H9 (cell line): ENCODE results near the gene MAST2. TPM values are rescaled to one million over a fixed set of nuclear protein-coding genes. Genes with fewer than 3 reads are reported as not detected.

Source experiments
- DNase-seq: peaks from one replicate; pipeline ENCODE4 v3.0.0-alpha.2; 2017
- H2AFZ ChIP-seq: one replicate; pipeline ENCODE4 v1.6.1; 2013; ENCODE audit warnings: mild to moderate bottlenecking, low read length, control low read depth, moderate library complexity
- H2AK5ac ChIP-seq: 2 replicates; pipeline ENCODE4 v1.6.1; 2013; ENCODE audit warnings: low read length, control low read depth, mixed read lengths; ENCODE audit not compliant: insufficient read length
- H2BK120ac ChIP-seq: one replicate; pipeline ENCODE4 v1.6.1; 2013; ENCODE audit warnings: low read depth, mild to moderate bottlenecking, low read length, control low read depth, inconsistent platforms; ENCODE audit not compliant: poor library complexity, severe bottlenecking
- H2BK12ac ChIP-seq: 2 replicates; pipeline ENCODE4 v1.6.1; 2013; ENCODE audit warnings: low read length, control low read depth, mixed read lengths, low read depth; ENCODE audit not compliant: insufficient read length
- H2BK15ac ChIP-seq: 2 replicates; pipeline ENCODE4 v1.6.1; 2013; ENCODE audit warnings: low read depth, low read length, control low read depth
- H2BK20ac ChIP-seq: one replicate; pipeline ENCODE4 v1.6.1; 2013; ENCODE audit warnings: low read depth, mild to moderate bottlenecking, low read length, control low read depth, inconsistent platforms; ENCODE audit not compliant: poor library complexity, severe bottlenecking
- H2BK5ac ChIP-seq: 2 replicates; pipeline ENCODE4 v1.6.1; 2013; ENCODE audit warnings: low read length, control low read depth, mixed read lengths; ENCODE audit not compliant: insufficient read length
- H3K14ac ChIP-seq: 2 replicates; pipeline ENCODE4 v1.6.1; 2013; ENCODE audit warnings: low read length, control low read depth; ENCODE audit not compliant: insufficient read depth
- H3K18ac ChIP-seq: 2 replicates; pipeline ENCODE4 v1.6.1; 2013; ENCODE audit warnings: low read depth, mild to moderate bottlenecking, mixed read lengths, low read length, control low read depth; ENCODE audit not compliant: insufficient read length
- H3K23ac ChIP-seq: 2 replicates; pipeline ENCODE4 v1.6.1; 2013; ENCODE audit warnings: low read length, control low read depth, mixed read lengths, low read depth; ENCODE audit not compliant: insufficient read length
- H3K23me2 ChIP-seq: 2 replicates; pipeline ENCODE4 v1.6.1; 2013; ENCODE audit warnings: low read depth, mild to moderate bottlenecking, mixed read lengths, low read length, control low read depth; ENCODE audit not compliant: insufficient read length, poor library complexity, severe bottlenecking
- H3K27ac ChIP-seq: 2 replicates; pipeline ENCODE4 v1.5.1; 2013; ENCODE audit warnings: low read length, control low read depth, mixed read lengths, low read depth; ENCODE audit not compliant: insufficient read length
- H3K27me3 ChIP-seq: 2 replicates; pipeline ENCODE4 v1.6.1; 2013; ENCODE audit warnings: low read length, control low read depth, inconsistent platforms; ENCODE audit not compliant: insufficient read depth
- H3K4ac ChIP-seq: 2 replicates; pipeline ENCODE4 v1.6.1; 2013; ENCODE audit warnings: low read depth, mild to moderate bottlenecking, control low read depth, inconsistent platforms, low read length, moderate library complexity
- H3K4me1 ChIP-seq: 2 replicates; pipeline ENCODE4 v1.6.1; 2013; ENCODE audit warnings: low read length, control low read depth, inconsistent platforms; ENCODE audit not compliant: insufficient read depth
- H3K4me2 ChIP-seq: 2 replicates; pipeline ENCODE4 v1.6.1; 2013; ENCODE audit warnings: low read length, control low read depth, mixed read lengths; ENCODE audit not compliant: insufficient read length, insufficient read depth
- H3K56ac ChIP-seq: 2 replicates; pipeline ENCODE4 v1.6.1; 2013; ENCODE audit warnings: low read depth, mild to moderate bottlenecking, mixed read lengths, low read length, control low read depth; ENCODE audit not compliant: insufficient read length
- H3K79me1 ChIP-seq: 2 replicates; pipeline ENCODE4 v1.6.1; 2013; ENCODE audit warnings: low read depth, mild to moderate bottlenecking, moderate library complexity, low read length, control low read depth, inconsistent platforms; ENCODE audit not compliant: insufficient read depth, poor library complexity, severe bottlenecking
- H3K79me2 ChIP-seq: 2 replicates; pipeline ENCODE4 v1.6.1; 2013; ENCODE audit warnings: low read length, control low read depth, inconsistent platforms; ENCODE audit not compliant: insufficient read depth
- H3K9ac ChIP-seq: 2 replicates; pipeline ENCODE4 v1.6.1; 2013; ENCODE audit warnings: low read length, control low read depth, mixed read lengths; ENCODE audit not compliant: insufficient read length; ENCODE audit errors: extremely low read depth
- H3K9me3 ChIP-seq: one replicate; pipeline ENCODE4 v1.6.1; 2013; ENCODE audit warnings: low read depth, low read length, inconsistent platforms; ENCODE audit not compliant: control insufficient read depth
- H3T11ph ChIP-seq: one replicate; pipeline ENCODE4 v1.6.1; 2013; ENCODE audit warnings: mild to moderate bottlenecking, low read length, control low read depth, inconsistent platforms
- H4K20me1 ChIP-seq: one replicate; pipeline ENCODE4 v1.6.1; 2013; ENCODE audit not compliant: control insufficient read depth, insufficient read length, insufficient read depth
- H4K5ac ChIP-seq: 2 replicates; pipeline ENCODE4 v1.6.1; 2013; ENCODE audit warnings: low read depth, mild to moderate bottlenecking, mixed read lengths, low read length, control low read depth; ENCODE audit not compliant: insufficient read length
- H4K8ac ChIP-seq: replicated peaks from 2 replicates; pipeline ENCODE4 v1.6.1; 2013; ENCODE audit warnings: low read length, control low read depth, mixed read lengths, low read depth; ENCODE audit not compliant: insufficient read length
- H4K91ac ChIP-seq: 2 replicates; pipeline ENCODE4 v1.6.1; 2013; ENCODE audit warnings: low read depth, mild to moderate bottlenecking, moderate library complexity, mixed read lengths, low read length, control low read depth; ENCODE audit not compliant: insufficient read length
- H3K27ac Mint-ChIP-seq, 3 experiments: 2 replicates in 2 of 3; 3 replicates in 1 of 3; pipeline ENCODE4 v1.8.0; 2020 to 2021; ENCODE audit warnings: mixed read lengths in 3 of 3, mild to moderate bottlenecking in 1 of 3, moderate library complexity in 1 of 3
- H3K27me3 Mint-ChIP-seq: 2 replicates; pipeline ENCODE4 v1.8.0; 2021; ENCODE audit warnings: low read depth, mild to moderate bottlenecking, moderate library complexity, mixed read lengths
- H3K36me3 Mint-ChIP-seq, 3 experiments: 2 replicates in 2 of 3; 3 replicates in 1 of 3; pipeline ENCODE4 v1.8.0; 2020 to 2021; ENCODE audit warnings: low read depth in 3 of 3, mixed read lengths in 3 of 3; ENCODE audit not compliant: insufficient read depth in 1 of 3
- H3K4me1 Mint-ChIP-seq, 2 experiments: 2 replicates each; pipeline ENCODE4 v1.8.0; 2020; ENCODE audit warnings: mixed read lengths in 2 of 2
- H3K4me3 Mint-ChIP-seq, 2 experiments: 2 replicates in 1 of 2; 3 replicates in 1 of 2; pipeline ENCODE4 v1.8.0; 2020 to 2021; ENCODE audit warnings: mild to moderate bottlenecking in 2 of 2, mixed read lengths in 2 of 2, moderate library complexity in 1 of 2
- H3K9me3 Mint-ChIP-seq, 2 experiments: 2 replicates in 1 of 2; 3 replicates in 1 of 2; pipeline ENCODE4 v1.8.0; 2020; ENCODE audit warnings: mild to moderate bottlenecking in 2 of 2, mixed read lengths in 2 of 2, moderate library complexity in 1 of 2
- CTCF ChIP-seq: fragments of 200-600 bp; sonication (generic); conservative IDR thresholded peaks from 3 replicates; pipeline ENCODE4 v1.8.0; 2021; ENCODE audit warnings: antibody characterized with exemption, mild to moderate bottlenecking
- WGBS: extraction: QIAGEN DNeasy Blood & Tissue Kit; methylation state at CpG from one replicate; pipeline ENCODE4 v1.1.7; 2013; ENCODE audit warnings: missing lambda C conversion rate, low lambda C conversion rate, mixed read lengths; ENCODE audit not compliant: insufficient read length; ENCODE audit errors: extremely low coverage; 5-methylcytosine and 5-hydroxymethylcytosine counted together
- total RNA-seq: library from RNA; stranded (reverse); gene quantifications from 2 replicates; pipeline ENCODE4 v1.2.1, GENCODE V29; 2021

Gene MAST2
- total RNA-seq, 1 experiment from 2014 or later = 28.8 TPM

GRCh38 chr1:46020010-46020409, 216.6 kb downstream of the MAST2 start:
- no peak overlapping the region for H2AK5ac ChIP-seq
- no CpG with 5 or more reads among the region's 4 CpGs for WGBS
- no peaks in the 10 kb centered on the region for H3K79me1 ChIP-seq
- H4K20me1 ChIP-seq = no peaks in the 10 kb centered on the region
- Mint-ChIP-seq H3K4me3 (no peak overlapping the region), H3K27ac (no peak overlapping the region), H3K4me1 (no peaks in the 10 kb centered on the region), H3K9me3 (no peaks in the 10 kb centered on the region; a peak in 1 of 5 replicates), H3K27me3 (no peaks in the 10 kb centered on the region), H3K36me3 (peaks cover 23 to 26% (median 23%) of the 10 kb centered on the region in 3 experiments)
- H3K4me1 ChIP-seq = no peaks in the 10 kb centered on the region
- no peaks in the 10 kb centered on the region for H3K9me3 ChIP-seq
- H3K23me2 ChIP-seq = no peaks in the 10 kb centered on the region
- H3K4ac ChIP-seq = no peak overlapping the region
- no peak overlapping the region for H2AFZ ChIP-seq
- H4K91ac ChIP-seq = no peak overlapping the region
- no peak for TF ChIP-seq CTCF
- no peak overlapping the region for H2BK15ac ChIP-seq
- no peak overlapping the region for H3K27ac ChIP-seq
- H2BK20ac ChIP-seq = no peak overlapping the region
- no peak overlapping the region for H4K5ac ChIP-seq
- H3K23ac ChIP-seq = no peak overlapping the region
- no peaks in the 10 kb centered on the region for H3K27me3 ChIP-seq
- H3K14ac ChIP-seq = no peak overlapping the region
- H3T11ph ChIP-seq = no peak overlapping the region
- H3K9ac ChIP-seq = no peak overlapping the region
- no peak overlapping the region for H3K4me2 ChIP-seq
- H3K56ac ChIP-seq = no peak overlapping the region
- no peak for DNase-seq
- no peak overlapping the region for H3K18ac ChIP-seq
- no peak overlapping the region for H2BK120ac ChIP-seq
- H2BK12ac ChIP-seq = no peak overlapping the region
- no peaks in the 10 kb centered on the region for H3K79me2 ChIP-seq
- no peak overlapping the region for H4K8ac ChIP-seq
- no peak overlapping the region for H2BK5ac ChIP-seq
